ENCODE results near the gene DYRK1A. TPM values are rescaled to one million over a fixed set of nuclear protein-coding genes. Genes with fewer than 3 reads are reported as not detected.

The DYRK1A gene
- total and polyA plus RNA-seq, 10 of the 15 experiments (the other 5 are each of a cell fraction or from before 2014, with no cell fraction given) = 2.4 to 68.6 (median 30.7) TPM

- TF ChIP-seq REST (IDR thresholded peaks at IDR 0.05; ENCODE audit: low read depth, low read length) (no peak), TCF3 (IDR thresholded peaks at IDR 0.05; ENCODE audit: borderline replicate concordance, insufficient read depth, low read depth, low read length) (no peak), SIX5 (IDR thresholded peaks at IDR 0.05; ENCODE audit: low read depth, low read length, severe bottlenecking) (no peak), POLR2A (IDR thresholded peaks at IDR 0.05; ENCODE audit: low read depth, low read length) (no peak), USF1 (IDR thresholded peaks at IDR 0.05; ENCODE audit: borderline replicate concordance, extremely low read length, insufficient read depth, low read depth, low read length) (no peak), RELB (IDR thresholded peaks at IDR 0.05; ENCODE audit: low read depth) (no peak), ZBTB40 (IDR thresholded peaks at IDR 0.05; ENCODE audit: borderline replicate concordance) (no peak), RB1 (IDR thresholded peaks at IDR 0.05; ENCODE audit: borderline replicate concordance) (no peak), LARP7 (IDR thresholded peaks at IDR 0.05) (no peak)
Measured at GRCh38 chr21:37383784-37384311, 17.3 kb downstream of the DYRK1A start (continued).

Measured in GM12878 (cell line).